Thyroid gland (tissue), 4 donors: ENCODE results near the gene SORCS2.

Source experiments
- POLR2A ChIP-seq, 2 donors: fragments of 450-650 bp; IDR thresholded peaks; one replicate each; pipeline ENCODE4 v1.6.1; 2017; ENCODE audit warnings: antibody characterized with exemption in 2 of 2, mild to moderate bottlenecking in 2 of 2, moderate library complexity in 1 of 2
- TF ChIP-seq, protein P1 (sequence below), 6 experiments: fragments of 200-600 bp in 3 of 6; fragments of 450-650 bp in 3 of 6; sonication (generic) in 3 of 6; IDR thresholded peaks; one replicate each; pipeline ENCODE4 v1.5.1; 2016 to 2019; ENCODE audit warnings: antibody characterized with exemption in 6 of 6, mild to moderate bottlenecking in 2 of 6, inconsistent platforms in 1 of 6, moderate library complexity in 1 of 6

DNA sequence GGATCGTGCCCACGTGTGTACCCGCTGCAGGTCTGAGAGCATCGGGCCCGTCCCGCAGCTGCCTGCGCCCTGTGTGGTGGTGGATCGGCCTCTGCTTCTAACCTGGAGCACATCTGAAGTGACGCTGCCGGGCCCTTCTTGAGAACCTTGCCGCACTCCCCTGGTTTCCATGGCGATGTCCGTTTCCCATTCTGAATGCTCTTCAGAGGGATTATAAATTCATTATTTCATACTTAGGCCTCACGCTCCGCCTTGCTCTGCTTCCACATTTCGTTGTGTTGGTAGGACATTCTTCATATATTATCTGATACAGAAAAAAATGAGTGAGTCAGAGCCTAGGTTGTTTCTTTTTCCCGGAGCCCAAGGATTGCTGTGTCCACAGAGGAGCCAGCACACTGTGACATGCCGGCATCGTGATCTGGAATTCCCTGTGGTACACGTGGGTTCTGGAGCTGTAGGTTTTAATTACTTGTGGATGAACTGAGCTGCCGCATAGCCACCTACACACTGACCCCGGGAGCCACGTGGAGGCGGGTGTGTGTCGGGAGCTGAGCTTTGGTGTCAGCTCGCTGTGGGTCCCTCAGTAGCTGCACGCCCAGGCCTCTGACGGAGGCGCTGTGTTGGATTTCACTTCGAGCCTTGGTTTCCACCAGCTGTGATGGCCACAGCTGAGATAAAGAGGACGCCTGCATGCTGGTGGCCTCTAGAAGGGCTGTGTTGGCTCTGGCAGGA is 179.0 kb downstream of the SORCS2 start:
- TF ChIP-seq, protein P1, sequence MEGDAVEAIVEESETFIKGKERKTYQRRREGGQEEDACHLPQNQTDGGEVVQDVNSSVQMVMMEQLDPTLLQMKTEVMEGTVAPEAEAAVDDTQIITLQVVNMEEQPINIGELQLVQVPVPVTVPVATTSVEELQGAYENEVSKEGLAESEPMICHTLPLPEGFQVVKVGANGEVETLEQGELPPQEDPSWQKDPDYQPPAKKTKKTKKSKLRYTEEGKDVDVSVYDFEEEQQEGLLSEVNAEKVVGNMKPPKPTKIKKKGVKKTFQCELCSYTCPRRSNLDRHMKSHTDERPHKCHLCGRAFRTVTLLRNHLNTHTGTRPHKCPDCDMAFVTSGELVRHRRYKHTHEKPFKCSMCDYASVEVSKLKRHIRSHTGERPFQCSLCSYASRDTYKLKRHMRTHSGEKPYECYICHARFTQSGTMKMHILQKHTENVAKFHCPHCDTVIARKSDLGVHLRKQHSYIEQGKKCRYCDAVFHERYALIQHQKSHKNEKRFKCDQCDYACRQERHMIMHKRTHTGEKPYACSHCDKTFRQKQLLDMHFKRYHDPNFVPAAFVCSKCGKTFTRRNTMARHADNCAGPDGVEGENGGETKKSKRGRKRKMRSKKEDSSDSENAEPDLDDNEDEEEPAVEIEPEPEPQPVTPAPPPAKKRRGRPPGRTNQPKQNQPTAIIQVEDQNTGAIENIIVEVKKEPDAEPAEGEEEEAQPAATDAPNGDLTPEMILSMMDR (IDR thresholded peaks at IDR 0.05): no peak
- TF ChIP-seq POLR2A (IDR thresholded peaks at IDR 0.05): no peak
